Measurements from ENCODE around the gene PRKCA.

- TF ChIP-seq CTCF (IDR thresholded peaks at IDR 0.05) (no peak), POLR2AphosphoS5 (IDR thresholded peaks at IDR 0.05; ENCODE audit: insufficient read depth in 1 of 2, low read depth in 1 of 2) (no peak)
These were observed 532.6 kb downstream of the PRKCA start, which contains the start of gene CACNG5 for GRCh38 chr17:66834919-66835454.

All from vagina (tissue), 2 donors.